Activated T-cell treated with anti-CD3 and anti-CD28 coated beads, Interleukin-2, amount 50 U/mL, for 24 hours (primary cell): Measurements from ENCODE around the gene RAPSN.
A peak's percentile ranks its signal among the peaks of the same experiment; 100 is the strongest.

Experiments used
- DNase-seq: peaks from one replicate; pipeline ENCODE4 v3.0.0-alpha.2; 2020
- H3K27ac Mint-ChIP-seq: 2 replicates; pipeline ENCODE4 v1.8.0; 2020; ENCODE audit warnings: mild to moderate bottlenecking, mixed read lengths
- H3K27me3 Mint-ChIP-seq: 2 replicates; pipeline ENCODE4 v1.8.0; 2020; ENCODE audit warnings: mixed read lengths
- H3K36me3 Mint-ChIP-seq: 2 replicates; pipeline ENCODE4 v1.8.0; 2020; ENCODE audit warnings: low read depth, mixed read lengths
- H3K4me1 Mint-ChIP-seq: 2 replicates; pipeline ENCODE4 v1.8.0; 2020; ENCODE audit warnings: low read depth, mixed read lengths
- H3K4me3 Mint-ChIP-seq: 2 replicates; pipeline ENCODE4 v1.8.0; 2020; ENCODE audit warnings: mild to moderate bottlenecking, moderate library complexity, mixed read lengths
- H3K9me3 Mint-ChIP-seq: 2 replicates; pipeline ENCODE4 v1.8.0; 2020; ENCODE audit warnings: mixed read lengths

The RAPSN gene

DNA sequence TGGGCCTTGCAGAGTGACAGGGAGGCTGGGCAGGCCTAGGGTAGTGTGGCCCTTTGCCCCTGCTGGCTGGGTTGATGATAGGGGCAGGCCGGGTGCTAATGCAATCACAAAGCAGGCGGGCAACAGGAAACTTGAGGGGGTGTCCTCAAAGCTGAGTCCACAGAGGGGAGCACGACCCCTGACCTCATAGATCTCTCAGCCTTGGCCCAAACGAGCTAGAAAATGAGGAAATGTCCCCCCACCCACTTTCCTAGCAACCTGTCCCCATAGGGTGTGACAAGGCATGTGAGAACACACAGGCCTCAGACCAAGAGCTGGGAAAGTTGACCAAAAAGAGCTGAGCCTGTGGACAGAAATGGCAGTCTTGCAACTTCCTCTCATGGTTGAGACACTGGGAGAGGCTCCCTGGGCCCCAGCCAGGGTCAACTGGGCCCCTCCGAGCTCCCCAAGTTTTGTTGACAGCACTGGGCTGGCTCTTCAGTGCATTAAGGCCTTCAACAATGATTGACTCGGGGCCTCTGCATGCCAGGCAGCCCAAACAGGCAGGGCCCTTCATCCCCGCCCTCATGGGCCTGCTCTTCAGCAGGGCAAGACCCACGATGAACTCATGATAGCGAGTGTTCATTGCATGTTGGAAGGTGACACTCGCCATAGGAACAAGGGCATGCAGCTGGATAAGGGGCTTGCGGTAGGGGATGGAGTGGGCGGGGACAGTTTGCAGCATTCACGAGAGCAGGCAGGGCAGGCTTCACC is 60.8 kb downstream of the RAPSN start:
- Mint-ChIP-seq H3K36me3 (no peaks in the 10 kb centered on the region), H3K27ac (peak overlapping the region; percentile 37), H3K9me3 (no peaks in the 10 kb centered on the region), H3K27me3 (no peaks in the 10 kb centered on the region), H3K4me1 (peaks cover 21% of the 10 kb centered on the region), H3K4me3 (no peak overlapping the region)
- no peak for DNase-seq
